ENCODE measurements around the gene NAV2. TPM values are rescaled to one million over a fixed set of nuclear protein-coding genes. Genes with fewer than 3 reads are reported as not detected.
"Not testable (repeated sequence)": the region's sequence is repeated elsewhere in the genome, so short reads cannot be mapped to it uniquely, and the experiment has no call there.

NAV2 gene
- total RNA-seq, 4 donors from 2014 or later = 9.6 to 40.0 (median 23.1) TPM

DNA sequence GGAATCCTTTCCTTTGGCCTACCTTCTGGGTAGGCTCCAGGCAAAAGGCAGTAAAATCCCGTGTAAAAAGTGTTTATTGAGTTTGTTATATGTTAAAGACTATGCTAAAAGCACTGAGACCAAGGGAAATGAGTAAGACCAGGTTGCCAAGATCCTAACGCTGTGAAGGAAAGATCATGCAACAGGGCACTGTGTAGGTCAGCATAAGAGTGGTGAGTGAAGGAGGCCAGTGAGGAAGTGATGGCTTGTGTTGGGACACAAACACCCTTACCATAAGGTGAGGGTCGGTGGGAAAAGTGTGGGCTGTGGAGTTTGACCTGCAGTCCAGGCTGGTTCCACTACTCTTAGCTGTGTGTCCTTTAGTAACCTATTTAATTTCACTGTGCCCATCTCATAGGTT lies 245.6 kb downstream of the NAV2 start:
- in situ Hi-C loops (cut with MboI; ENCODE audit: low pct_ligation_motif_present in 1 of 4, low pct_unique_long_range_greater_than_20kb in 1 of 4, low sequenced_read_pairs in 3 of 4) = loop anchor here in 3 of 4 donors (25.0 kb wide), 3 partner anchors 154 to 379 kb away; no protein-coding TSS in a partner anchor
- no peaks in the 10 kb centered on the region for H3K27me3 ChIP-seq

DNA sequence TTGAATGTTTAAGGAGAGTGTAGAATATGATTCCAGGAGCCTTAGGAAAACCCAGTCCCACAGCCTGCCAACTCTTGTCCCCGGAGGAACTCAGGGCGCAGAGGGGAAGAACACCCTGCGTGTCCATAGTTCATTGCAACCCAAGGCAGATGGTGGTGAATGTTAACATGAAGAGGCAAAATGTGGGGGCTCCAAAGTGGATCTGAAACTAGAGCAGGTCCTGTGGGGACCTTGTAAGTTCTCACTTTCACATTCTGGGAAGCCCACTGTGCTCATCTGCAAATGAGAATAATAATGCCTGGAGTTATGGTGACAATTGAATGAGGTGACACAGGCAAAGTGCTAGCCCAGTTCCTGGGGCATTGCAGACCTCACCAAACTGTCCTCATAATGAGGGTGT lies 246.6 kb downstream of the NAV2 start:
- no peak for DNase-seq
- Histone ChIP-seq H3K36me3 (no peaks in the 10 kb centered on the region), H3K4me3 (no peak overlapping the region), H3K9me3 (no peaks in the 10 kb centered on the region), H3K27me3 (no peaks in the 10 kb centered on the region), H3K4me1 (peaks cover 0 to under 1% (median 0%) of the 10 kb centered on the region in 4 donors), H3K27ac (no peak overlapping the region)
- in situ Hi-C loops (cut with MboI; ENCODE audit: low pct_ligation_motif_present in 1 of 4, low pct_unique_long_range_greater_than_20kb in 1 of 4, low sequenced_read_pairs in 3 of 4) = loop anchor here in 3 of 4 donors (25.0 kb wide), 3 partner anchors 153 to 378 kb away; no protein-coding TSS in a partner anchor
- TF ChIP-seq, protein P1, sequence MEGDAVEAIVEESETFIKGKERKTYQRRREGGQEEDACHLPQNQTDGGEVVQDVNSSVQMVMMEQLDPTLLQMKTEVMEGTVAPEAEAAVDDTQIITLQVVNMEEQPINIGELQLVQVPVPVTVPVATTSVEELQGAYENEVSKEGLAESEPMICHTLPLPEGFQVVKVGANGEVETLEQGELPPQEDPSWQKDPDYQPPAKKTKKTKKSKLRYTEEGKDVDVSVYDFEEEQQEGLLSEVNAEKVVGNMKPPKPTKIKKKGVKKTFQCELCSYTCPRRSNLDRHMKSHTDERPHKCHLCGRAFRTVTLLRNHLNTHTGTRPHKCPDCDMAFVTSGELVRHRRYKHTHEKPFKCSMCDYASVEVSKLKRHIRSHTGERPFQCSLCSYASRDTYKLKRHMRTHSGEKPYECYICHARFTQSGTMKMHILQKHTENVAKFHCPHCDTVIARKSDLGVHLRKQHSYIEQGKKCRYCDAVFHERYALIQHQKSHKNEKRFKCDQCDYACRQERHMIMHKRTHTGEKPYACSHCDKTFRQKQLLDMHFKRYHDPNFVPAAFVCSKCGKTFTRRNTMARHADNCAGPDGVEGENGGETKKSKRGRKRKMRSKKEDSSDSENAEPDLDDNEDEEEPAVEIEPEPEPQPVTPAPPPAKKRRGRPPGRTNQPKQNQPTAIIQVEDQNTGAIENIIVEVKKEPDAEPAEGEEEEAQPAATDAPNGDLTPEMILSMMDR (IDR thresholded peaks at IDR 0.05) = no peak
- TF ChIP-seq EP300 (IDR thresholded peaks at IDR 0.05; ENCODE audit: low read depth) (no peak), POLR2AphosphoS5 (IDR thresholded peaks at IDR 0.05) (no peak), POLR2A (IDR thresholded peaks at IDR 0.05) (no peak)
- WGBS, 2 donors (ENCODE audit: low coverage in 1 of 2) = 80 to 96% methylated on average over 1 to 3 of the region's 3 CpGs
- intact Hi-C loops (cut with DNase I; ENCODE audit: low total_unique reads) = no loop called here

More for the DNA sequence above, 245.6 kb downstream of the NAV2 start:
- 43 to 75% methylated on average over 2 to 3 of the region's 3 CpGs for WGBS, 2 donors (ENCODE audit: low coverage in 1 of 2)
- H3K36me3 ChIP-seq = no peaks in the 10 kb centered on the region
- DNase-seq = no peak
- no peak for TF ChIP-seq POLR2A (IDR thresholded peaks at IDR 0.05)
- TF ChIP-seq POLR2AphosphoS5 (IDR thresholded peaks at IDR 0.05) = no peak
- TF ChIP-seq EP300 (IDR thresholded peaks at IDR 0.05; ENCODE audit: low read depth) = no peak
- TF ChIP-seq, protein P1 (IDR thresholded peaks at IDR 0.05) = no peak
- H3K9me3 ChIP-seq = no peaks in the 10 kb centered on the region
- intact Hi-C loops (cut with DNase I; ENCODE audit: low total_unique reads) = no loop called here
- no peak overlapping the region for H3K4me3 ChIP-seq
- peaks cover 0 to 11% (median 3%) of the 10 kb centered on the region in 4 donors for H3K4me1 ChIP-seq
- H3K27ac ChIP-seq = no peak overlapping the region

DNA sequence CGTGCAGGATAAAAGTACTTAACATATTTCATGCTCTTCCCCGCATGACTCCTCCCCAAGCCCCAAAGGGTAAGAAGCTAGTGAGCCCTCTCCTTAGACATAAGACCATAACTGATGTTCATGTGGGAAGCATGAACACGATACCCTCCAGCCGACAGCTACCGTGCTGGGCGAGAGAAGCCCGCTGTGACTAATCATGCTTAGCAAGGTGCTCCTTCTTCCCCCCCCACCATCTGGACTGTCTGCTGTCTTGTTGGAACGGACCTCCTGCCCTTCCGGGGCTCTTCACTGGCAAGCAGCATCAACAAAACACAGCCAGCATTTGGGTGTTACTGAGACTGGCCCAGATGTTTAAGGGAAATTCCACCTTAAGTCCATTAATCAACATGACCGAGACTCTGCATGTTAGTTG lies 247.0 kb downstream of the NAV2 start:
- intact Hi-C loops (cut with DNase I; ENCODE audit: low total_unique reads) = loop anchor here (10.0 kb wide), 1 partner anchor 85 kb away; no protein-coding TSS in a partner anchor
- in situ Hi-C loops (cut with MboI; ENCODE audit: low pct_ligation_motif_present in 1 of 4, low pct_unique_long_range_greater_than_20kb in 1 of 4, low sequenced_read_pairs in 3 of 4) = loop anchor here in 3 of 4 donors (10.0 to 25.0 kb wide), 4 partner anchors 153 to 378 kb away; no protein-coding TSS in a partner anchor
- DNase-seq = no peak
- 87% methylated on average over 10 of the region's 10 CpGs; no CpG with 5 or more reads in 1 of the 2 donors for WGBS, 2 donors (ENCODE audit: low coverage in 1 of 2)
- H3K4me3 ChIP-seq = no peak overlapping the region
- H3K27ac ChIP-seq = no peak overlapping the region
- no peaks in the 10 kb centered on the region for H3K9me3 ChIP-seq
- H3K4me1 ChIP-seq = no peaks in the 10 kb centered on the region
- H3K36me3 ChIP-seq = no peaks in the 10 kb centered on the region
- no peaks in the 10 kb centered on the region for H3K27me3 ChIP-seq
- TF ChIP-seq, protein P1 (IDR thresholded peaks at IDR 0.05) = no peak
- TF ChIP-seq POLR2AphosphoS5 (IDR thresholded peaks at IDR 0.05) (no peak), EP300 (IDR thresholded peaks at IDR 0.05; ENCODE audit: low read depth) (no peak), POLR2A (IDR thresholded peaks at IDR 0.05) (no peak)

- not testable (repeated sequence) for H3K4me1 ChIP-seq, H3K9me3 ChIP-seq, H3K27ac ChIP-seq, H3K27me3 ChIP-seq, DNase-seq, H3K36me3 ChIP-seq, H3K4me3 ChIP-seq
- 92% methylated on average over 3 of the region's 3 CpGs; no CpG with 5 or more reads in 1 of the 2 donors for WGBS, 2 donors (ENCODE audit: low coverage in 1 of 2)
- intact Hi-C loops (cut with DNase I; ENCODE audit: low total_unique reads) = loop anchor here (10.0 kb wide), 1 partner anchor 84 kb away; no protein-coding TSS in a partner anchor
- in situ Hi-C loops (cut with MboI; ENCODE audit: low pct_ligation_motif_present in 1 of 4, low pct_unique_long_range_greater_than_20kb in 1 of 4, low sequenced_read_pairs in 3 of 4) = loop anchor here in 3 of 4 donors (10.0 to 25.0 kb wide), 4 partner anchors 152 to 377 kb away; no protein-coding TSS in a partner anchor
Observed at GRCh38 chr11:19960410-19960809, 247.8 kb downstream of the NAV2 start.

Measured in transverse colon (tissue), 4 donors.